Left ventricle myocardium inferior (tissue), 1 donor: ENCODE results near the gene CD180. TPM values are rescaled to one million over a fixed set of nuclear protein-coding genes. Genes with fewer than 3 reads are reported as not detected.

ENCODE experiments used
- DNase-seq: peaks from one replicate; pipeline ENCODE4 v3.0.0-alpha.2; 2020
- H3K27ac ChIP-seq: fragments of 200-600 bp; replicated peaks from 2 replicates; pipeline ENCODE4 v1.8.0; 2021
- H3K27me3 ChIP-seq: fragments of 200-600 bp; 2 replicates; pipeline ENCODE4 v1.8.0; 2021; ENCODE audit warnings: low read depth
- H3K36me3 ChIP-seq: fragments of 200-600 bp; 2 replicates; pipeline ENCODE4 v1.8.0; 2021
- H3K4me1 ChIP-seq: fragments of 200-600 bp; 2 replicates; pipeline ENCODE4 v1.8.0; 2021
- H3K4me3 ChIP-seq: fragments of 200-600 bp; 2 replicates; pipeline ENCODE4 v1.8.0; 2021; ENCODE audit warnings: mild to moderate bottlenecking, moderate library complexity
- H3K9me3 ChIP-seq: fragments of 200-600 bp; replicated peaks from 2 replicates; pipeline ENCODE4 v1.8.0; 2021
- CTCF ChIP-seq: fragments of 200-600 bp; IDR thresholded peaks from 2 replicates; pipeline ENCODE4 v1.8.0; 2021; ENCODE audit warnings: antibody characterized with exemption, mild to moderate bottlenecking, borderline replicate concordance
- intact Hi-C: fragments of 100-400 bp; cut with micrococcal nuclease; formaldehyde crosslinking; loops from one replicate; pipeline ENCODE4 v1.11.0; 2022
- total RNA-seq: library from RNA; stranded (reverse); fragmentation: NEBNext Ultra II Directional; extraction: Animal tissue kit (Norgen Biotek cat#: 25700); gene quantifications from one replicate; pipeline ENCODE4 v1.2.1, GENCODE V29; 2021
- donor health status: DM: no; HTN: yes; CAD: no; lungs with severe emphysema.

CD180 gene
- total RNA-seq, 1 donor from 2014 or later, result 0.44 TPM

- H3K4me1 ChIP-seq, result peaks cover 30% of the 10 kb centered on the region
- H3K4me3 ChIP-seq, result no peak overlapping the region
- H3K9me3 ChIP-seq, result no peaks in the 10 kb centered on the region
- H3K27me3 ChIP-seq, result no peaks in the 10 kb centered on the region
- H3K27ac ChIP-seq, result peak overlapping the region; percentile 10
- no peak for DNase-seq
- no peaks in the 10 kb centered on the region for H3K36me3 ChIP-seq
- TF ChIP-seq CTCF, result no peak
- intact Hi-C loops, result loop anchor here (10.0 kb wide), 2 partner anchors 1011 to 1221 kb away; no protein-coding TSS in a partner anchor
Observed at GRCh38 chr5:67243349-67243748, 46.8 kb upstream of the CD180 start.

- no peaks in the 10 kb centered on the region for H3K9me3 ChIP-seq
- no peaks in the 10 kb centered on the region for H3K36me3 ChIP-seq
- no peaks in the 10 kb centered on the region for H3K27me3 ChIP-seq
- intact Hi-C loops, result loop anchor here (10.0 kb wide), 2 partner anchors 1013 to 1223 kb away; no protein-coding TSS in a partner anchor
- no peak for DNase-seq
- H3K27ac ChIP-seq, result no peak overlapping the region
- H3K4me3 ChIP-seq, result no peak overlapping the region
- H3K4me1 ChIP-seq, result peaks cover 26% of the 10 kb centered on the region
- TF ChIP-seq CTCF, result no peak
Observed at GRCh38 chr5:67241326-67241725, 44.7 kb upstream of the CD180 start.

DNA sequence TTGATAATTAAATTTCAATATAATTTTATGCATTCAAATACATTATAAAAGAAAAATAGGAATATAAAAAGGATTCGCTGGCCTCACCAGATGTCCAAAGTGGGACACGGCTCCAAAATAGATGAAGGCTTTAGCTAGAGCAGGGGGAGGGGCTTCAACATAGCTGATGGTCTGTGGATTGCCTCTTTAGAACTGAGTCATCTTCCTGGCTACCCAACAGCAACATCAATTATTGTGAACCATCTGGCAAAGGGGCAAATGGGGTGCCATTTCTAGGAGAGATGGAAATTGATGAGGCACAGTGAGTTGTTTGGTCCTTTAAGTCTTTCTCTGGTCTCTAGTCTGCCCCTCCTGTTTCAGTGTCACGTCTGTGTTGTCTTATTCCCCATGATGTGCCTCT lies 44.2 kb upstream of the CD180 start:
- Histone ChIP-seq H3K27ac (no peak overlapping the region), H3K4me1 (peaks cover 22% of the 10 kb centered on the region), H3K4me3 (no peak overlapping the region), H3K9me3 (no peaks in the 10 kb centered on the region), H3K36me3 (no peaks in the 10 kb centered on the region), H3K27me3 (no peaks in the 10 kb centered on the region)
- no peak for TF ChIP-seq CTCF
- intact Hi-C loops, result loop anchor here (10.0 kb wide), 2 partner anchors 1014 to 1224 kb away; no protein-coding TSS in a partner anchor
- DNase-seq, result no peak

DNA sequence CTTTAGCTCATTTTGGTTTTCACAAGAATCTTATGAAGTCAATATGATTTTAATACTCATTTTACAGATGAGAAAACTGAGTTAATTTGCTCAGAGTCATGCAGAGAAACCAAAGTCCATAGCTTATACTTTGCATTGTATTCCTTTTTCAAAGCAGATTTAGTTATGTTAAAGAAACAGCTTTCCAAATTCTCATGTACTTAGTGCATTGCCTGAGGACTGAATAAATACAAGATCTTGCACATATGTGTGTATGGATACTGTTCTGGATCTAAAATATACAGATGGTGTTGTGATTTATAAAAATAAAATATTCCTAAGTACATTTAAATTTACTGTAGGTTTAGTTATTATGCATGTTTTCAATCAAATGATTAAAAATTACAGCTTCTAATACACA lies 43.5 kb upstream of the CD180 start:
- TF ChIP-seq CTCF, result no peak
- Histone ChIP-seq H3K36me3 (no peaks in the 10 kb centered on the region), H3K27ac (no peak overlapping the region), H3K4me1 (peaks cover 20% of the 10 kb centered on the region), H3K9me3 (no peaks in the 10 kb centered on the region), H3K27me3 (no peaks in the 10 kb centered on the region), H3K4me3 (no peak overlapping the region)
- intact Hi-C loops, result loop anchor here (10.0 kb wide), 2 partner anchors 1015 to 1225 kb away; no protein-coding TSS in a partner anchor
- no peak for DNase-seq

DNA sequence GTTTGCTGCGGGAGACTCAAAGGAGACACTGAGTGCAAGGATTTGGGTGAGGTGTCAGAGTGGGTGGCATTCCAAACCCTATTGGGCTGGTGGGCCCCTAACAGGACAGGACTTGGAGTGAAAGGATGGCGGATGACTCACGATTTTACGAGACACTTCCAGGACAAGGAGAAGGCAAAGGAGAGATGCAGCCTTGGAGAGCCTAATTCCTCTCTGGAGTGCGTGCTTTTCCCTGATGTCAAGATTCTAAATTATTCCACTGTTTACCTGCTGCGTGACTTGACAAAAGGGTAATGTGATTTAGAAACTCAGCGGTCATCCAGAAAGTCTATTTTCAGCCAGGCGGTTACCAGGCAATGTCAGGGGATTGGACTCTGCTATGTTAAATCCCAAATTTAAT lies 41.6 kb upstream of the CD180 start:
- no peak for TF ChIP-seq CTCF
- intact Hi-C loops, result no loop called here
- DNase-seq, result no peak
- H3K27me3 ChIP-seq, result no peaks in the 10 kb centered on the region
- no peaks in the 10 kb centered on the region for H3K36me3 ChIP-seq
- H3K4me3 ChIP-seq, result no peak overlapping the region
- H3K4me1 ChIP-seq, result peaks cover 22% of the 10 kb centered on the region
- no peak overlapping the region for H3K27ac ChIP-seq
- no peaks in the 10 kb centered on the region for H3K9me3 ChIP-seq
